ENCODE data around the gene CCSER1.

DNA sequence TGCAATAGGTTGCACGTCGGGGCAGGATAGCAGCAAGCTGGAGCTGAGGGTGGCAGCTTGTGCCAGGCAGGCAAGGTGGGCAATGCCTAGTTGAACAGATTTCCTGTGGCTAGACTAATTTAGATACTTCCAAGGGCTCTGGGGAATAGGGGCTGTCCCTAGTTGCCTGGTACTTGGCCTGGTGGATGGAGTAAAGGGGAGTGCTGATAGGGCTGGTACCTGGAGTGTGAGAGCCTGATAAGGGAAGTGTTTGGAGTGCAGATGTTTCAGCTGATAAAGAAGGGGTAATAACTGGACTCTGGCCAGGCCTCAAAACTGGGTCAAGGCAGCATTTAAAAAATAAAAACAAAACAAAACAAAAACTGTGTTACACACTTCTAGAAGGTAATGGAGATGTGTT lies 665.5 kb downstream of the CCSER1 start:
- TF ChIP-seq CTCF (IDR thresholded peaks at IDR 0.05; ENCODE audit: borderline replicate concordance, extremely low read depth, low read length, poor library complexity, severe bottlenecking) = no peak
- no peak for TF ChIP-seq EZH2 (IDR thresholded peaks at IDR 0.05; ENCODE audit: borderline replicate concordance, low read depth, low read length, severe bottlenecking)
